C4-2B (cell line): ENCODE measurements around the gene L3MBTL4.

Experiments used
- H3K27ac ChIP-seq: fragments of 450-650 bp; 2 replicates; pipeline ENCODE4 v1.5.1; 2017
- CTCF ChIP-seq: fragments of 450-650 bp; conservative IDR thresholded peaks from 2 replicates; pipeline ENCODE4 v1.5.1; 2017; ENCODE audit warnings: mild to moderate bottlenecking
- ZFX ChIP-seq: fragments of 450-650 bp; IDR thresholded peaks from 2 replicates; pipeline ENCODE4 v1.6.1; 2017

L3MBTL4 gene

GRCh38 chr18:6044773-6045172 is 369.9 kb downstream of the L3MBTL4 start:
- H3K27ac ChIP-seq, result no peak overlapping the region
- peak; percentile 43 for TF ChIP-seq CTCF
- no peak for TF ChIP-seq ZFX

GRCh38 chr18:6044319-6044718 is 370.4 kb downstream of the L3MBTL4 start:
- TF ChIP-seq ZFX, result no peak
- no peak for TF ChIP-seq CTCF
- no peak overlapping the region for H3K27ac ChIP-seq

- TF ChIP-seq ZFX, result no peak
- TF ChIP-seq CTCF, result no peak
Measured at GRCh38 chr18:6039055-6039454, 375.7 kb downstream of the L3MBTL4 start.

GRCh38 chr18:6031442-6031841 is 383.3 kb downstream of the L3MBTL4 start:
- no peak overlapping the region for H3K27ac ChIP-seq
- TF ChIP-seq CTCF (no peak), ZFX (no peak)

More at GRCh38 chr18:6039055-6039454, 375.7 kb downstream of the L3MBTL4 start:
- no peak overlapping the region for H3K27ac ChIP-seq

GRCh38 chr18:6031002-6031401 is 383.7 kb downstream of the L3MBTL4 start:
- TF ChIP-seq CTCF (no peak), ZFX (no peak)
- H3K27ac ChIP-seq, result no peak overlapping the region

GRCh38 chr18:6024745-6025248 is 389.9 kb downstream of the L3MBTL4 start:
- TF ChIP-seq ZFX, result no peak
- no peak overlapping the region for H3K27ac ChIP-seq

GRCh38 chr18:6023551-6023950 is 391.2 kb downstream of the L3MBTL4 start:
- TF ChIP-seq ZFX (no peak), CTCF (no peak)

GRCh38 chr18:6022845-6023244 is 391.9 kb downstream of the L3MBTL4 start:
- TF ChIP-seq ZFX (no peak), CTCF (no peak)
- no peak overlapping the region for H3K27ac ChIP-seq

More at GRCh38 chr18:6023551-6023950, 391.2 kb downstream of the L3MBTL4 start:
- no peak overlapping the region for H3K27ac ChIP-seq
